ENCODE data around the gene WDR36.

Gene WDR36

DNA sequence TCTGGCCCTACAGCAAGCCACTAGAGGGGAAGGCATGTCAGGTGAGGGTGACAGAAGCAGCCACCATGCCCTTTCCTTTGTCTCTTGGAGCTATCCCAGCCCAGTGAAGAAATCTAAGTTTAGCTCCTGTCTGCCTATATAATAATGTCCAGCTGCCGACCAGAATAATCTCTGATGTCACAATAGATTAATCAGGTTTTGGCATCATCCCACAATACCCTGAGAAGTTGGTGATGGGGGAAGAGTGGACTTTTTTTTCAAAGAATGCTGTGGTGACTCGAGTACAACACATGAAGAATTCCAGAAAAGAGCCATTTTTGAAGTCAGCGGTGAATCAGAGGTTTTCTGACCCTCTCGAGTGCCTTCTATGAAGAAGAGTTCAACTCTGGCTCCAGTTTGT lies 22.3 kb upstream of the WDR36 start:
- H4K91ac ChIP-seq (ENCODE audit: low read length) = no peak overlapping the region
- DNase-seq = peak; percentile 70
- H3K23ac ChIP-seq (ENCODE audit: low read length in 2 of 2) = no peak overlapping the region
- H3K4me1 ChIP-seq (ENCODE audit: control insufficient read depth, insufficient read depth, low read depth, low read length) = peaks cover 7% of the 10 kb centered on the region
- no peak overlapping the region for H3K14ac ChIP-seq (ENCODE audit: low read length in 2 of 2)
- no peak overlapping the region for H2AK5ac ChIP-seq (ENCODE audit: low read length, severe bottlenecking)
- no peak overlapping the region for H2AFZ ChIP-seq (ENCODE audit: low read depth, low read length)
- no peak overlapping the region for H3K4me2 ChIP-seq (ENCODE audit: low read length, poor library complexity, severe bottlenecking)
- no peaks in the 10 kb centered on the region for H3K9me3 ChIP-seq (ENCODE audit: control insufficient read depth, low read length)
- H3K18ac ChIP-seq (ENCODE audit: low read depth in 1 of 2, low read length in 2 of 2) = peak overlapping the region in 1 of 2 experiments; percentile 60
- no peaks in the 10 kb centered on the region for H3K79me1 ChIP-seq (replicated peaks; ENCODE audit: low read length, poor library complexity, severe bottlenecking)
- 55% methylated on average over 3 of the region's 4 CpGs for whole genome bisulfite sequencing
- H3K36me3 ChIP-seq (ENCODE audit: control insufficient read depth in 1 of 2, insufficient read depth in 2 of 2, low read depth in 1 of 2, low read length in 2 of 2) = no peaks in the 10 kb centered on the region
- H3K27me3 ChIP-seq (ENCODE audit: control insufficient read depth in 1 of 2, insufficient read depth in 1 of 2, low read length in 2 of 2) = peaks cover 0 to 57% of the 10 kb centered on the region in 2 experiments
- H2BK120ac ChIP-seq (ENCODE audit: low read depth, low read length) = no peak overlapping the region
- no peak overlapping the region for H2BK5ac ChIP-seq (ENCODE audit: low read depth, low read length, poor library complexity, severe bottlenecking)
- no peak overlapping the region for H3K4ac ChIP-seq (ENCODE audit: low read depth in 1 of 2, low read length in 2 of 2)
- no peak overlapping the region for H3K27ac ChIP-seq (ENCODE audit: low read length, poor library complexity, severe bottlenecking)
- H4K8ac ChIP-seq (ENCODE audit: low read length) = no peak overlapping the region
- no peak overlapping the region for H2BK15ac ChIP-seq (ENCODE audit: low read depth, poor library complexity, severe bottlenecking)
- peak overlapping the region; percentile 67 for H3K9ac ChIP-seq (ENCODE audit: low read length)
- H2BK12ac ChIP-seq (ENCODE audit: low read length in 2 of 2) = peak overlapping the region in 1 of 2 experiments; percentile 4
- H3K4me3 ChIP-seq (ENCODE audit: insufficient read depth in 1 of 2, low read depth in 1 of 2, low read length in 2 of 2) = peak overlapping the region in 1 of 2 experiments; percentile 64

GRCh38 chr5:111070272-111071134 lies 21.6 kb upstream of the WDR36 start:
- Histone ChIP-seq H2BK15ac (ENCODE audit: low read depth, poor library complexity, severe bottlenecking) (peak overlapping the region; percentile 16), H3K9me3 (ENCODE audit: control insufficient read depth, low read length) (no peaks in the 10 kb centered on the region), H3K23ac (ENCODE audit: low read length in 2 of 2) (no peak overlapping the region), H2AK5ac (ENCODE audit: low read length, severe bottlenecking) (no peak overlapping the region), H4K91ac (ENCODE audit: low read length) (no peak overlapping the region), H2BK5ac (ENCODE audit: low read depth, low read length, poor library complexity, severe bottlenecking) (no peak overlapping the region), H3K9ac (ENCODE audit: low read length) (peak overlapping the region; percentile 67), H3K27me3 (ENCODE audit: control insufficient read depth in 1 of 2, insufficient read depth in 1 of 2, low read length in 2 of 2) (peaks cover 0 to 57% of the 10 kb centered on the region in 2 experiments), H4K8ac (ENCODE audit: low read length) (peak overlapping the region; percentile 57), H3K27ac (ENCODE audit: low read length, poor library complexity, severe bottlenecking) (no peak overlapping the region), H3K4me2 (ENCODE audit: low read length, poor library complexity, severe bottlenecking) (peak overlapping the region; percentile 71), H3K36me3 (ENCODE audit: control insufficient read depth in 1 of 2, insufficient read depth in 2 of 2, low read depth in 1 of 2, low read length in 2 of 2) (no peaks in the 10 kb centered on the region), H3K14ac (ENCODE audit: low read length in 2 of 2) (no peak overlapping the region), H3K4me1 (ENCODE audit: control insufficient read depth, insufficient read depth, low read depth, low read length) (peaks cover 7% of the 10 kb centered on the region), H3K4me3 (ENCODE audit: insufficient read depth in 1 of 2, low read depth in 1 of 2, low read length in 2 of 2) (peak overlapping the region; percentile 33 to 64), H3K18ac (ENCODE audit: low read depth in 1 of 2, low read length in 2 of 2) (peak overlapping the region in 1 of 2 experiments; percentile 60), H3K4ac (ENCODE audit: low read depth in 1 of 2, low read length in 2 of 2) (peak overlapping the region in 1 of 2 experiments; percentile 11), H2BK12ac (ENCODE audit: low read length in 2 of 2) (peak overlapping the region in 1 of 2 experiments; percentile 21), H2BK120ac (ENCODE audit: low read depth, low read length) (peak overlapping the region; percentile 54), H3K79me1 (replicated peaks; ENCODE audit: low read length, poor library complexity, severe bottlenecking) (no peaks in the 10 kb centered on the region), H2AFZ (ENCODE audit: low read depth, low read length) (no peak overlapping the region)
- 8% methylated on average over 39 of the region's 42 CpGs for WGBS
- peak; percentile 57 for DNase-seq

GRCh38 chr5:111071413-111071812 lies 20.7 kb upstream of the WDR36 start, which contains the start of gene TSLP:
TSLP (plus strand) TSS chr5:111071713; CDS start chr5:111071891, 178 bp downstream.
- no peak within 1 kb of the TSS for H3K23ac ChIP-seq (ENCODE audit: low read length in 2 of 2)
- no peak within 1 kb of the TSS for H2AFZ ChIP-seq (ENCODE audit: low read depth, low read length)
- H3K27ac ChIP-seq (ENCODE audit: low read length, poor library complexity, severe bottlenecking) = no peak within 1 kb of the TSS
- H3K18ac ChIP-seq (ENCODE audit: low read depth in 1 of 2, low read length in 2 of 2) = no peak within 1 kb of the TSS
- no peak within 1 kb of the TSS for H2BK120ac ChIP-seq (ENCODE audit: low read depth, low read length)
- peaks cover 0 to 54% of the 10 kb centered on the region in 2 experiments for H3K27me3 ChIP-seq (ENCODE audit: control insufficient read depth in 1 of 2, insufficient read depth in 1 of 2, low read length in 2 of 2)
- H2BK12ac ChIP-seq (ENCODE audit: low read length in 2 of 2) = peak within 1 kb of the TSS; percentile 18 to 64
- H2AK5ac ChIP-seq (ENCODE audit: low read length, severe bottlenecking) = no peak within 1 kb of the TSS
- no peaks in the 10 kb centered on the region for H3K36me3 ChIP-seq (ENCODE audit: control insufficient read depth in 1 of 2, insufficient read depth in 2 of 2, low read depth in 1 of 2, low read length in 2 of 2)
- DNase-seq = peak; percentile 41
- peak within 1 kb of the TSS; percentile 71 for H3K4me2 ChIP-seq (ENCODE audit: low read length, poor library complexity, severe bottlenecking)
- H4K8ac ChIP-seq (ENCODE audit: low read length) = peak within 1 kb of the TSS; percentile 12
- H3K79me1 ChIP-seq (replicated peaks; ENCODE audit: low read length, poor library complexity, severe bottlenecking) = no peaks in the 10 kb centered on the region
- no peak within 1 kb of the TSS for H4K91ac ChIP-seq (ENCODE audit: low read length)
- peaks cover 7% of the 10 kb centered on the region for H3K4me1 ChIP-seq (ENCODE audit: control insufficient read depth, insufficient read depth, low read depth, low read length)
- WGBS = 67% methylated on average over 4 of the region's 4 CpGs
- no peaks in the 10 kb centered on the region for H3K9me3 ChIP-seq (ENCODE audit: control insufficient read depth, low read length)
- peak within 1 kb of the TSS; percentile 33 to 80 for H3K4me3 ChIP-seq (ENCODE audit: insufficient read depth in 1 of 2, low read depth in 1 of 2, low read length in 2 of 2)
- H3K14ac ChIP-seq (ENCODE audit: low read length in 2 of 2) = no peak within 1 kb of the TSS
- peak within 1 kb of the TSS in 1 of 2 experiments; percentile 11 for H3K4ac ChIP-seq (ENCODE audit: low read depth in 1 of 2, low read length in 2 of 2)
- peak within 1 kb of the TSS; percentile 16 for H2BK15ac ChIP-seq (ENCODE audit: low read depth, poor library complexity, severe bottlenecking)
- H2BK5ac ChIP-seq (ENCODE audit: low read depth, low read length, poor library complexity, severe bottlenecking) = no peak within 1 kb of the TSS
- H3K9ac ChIP-seq (ENCODE audit: low read length) = peak within 1 kb of the TSS; percentile 85
